Measurements from ENCODE around the gene ARL5C.

- TF ChIP-seq POLR2AphosphoS5 (IDR thresholded peaks at IDR 0.05; ENCODE audit: low read depth, low read length) (no peak), REST (IDR thresholded peaks at IDR 0.05; ENCODE audit: insufficient read depth in 1 of 2, low read depth in 2 of 2, low read length in 2 of 2) (no peak), TAF1 (IDR thresholded peaks at IDR 0.05; ENCODE audit: borderline replicate concordance, insufficient read depth, low read length) (no peak)
Measured at GRCh38 chr17:39122991-39123390, 43.0 kb downstream of the ARL5C start.

Measured in PFSK-1 (cell line).